Ramos (cell line): Measurements from ENCODE around the gene LCLAT1.
"Not testable (repeated sequence)": the region's sequence is repeated elsewhere in the genome, so short reads cannot be mapped to it uniquely, and the experiment has no call there.

Experiments used
- in situ Hi-C: fragments of 300-500 bp; cut with MboI; formaldehyde crosslinking; loops from one replicate; pipeline ENCODE4 v1.14.3; 2022; ENCODE audit warnings: low sequenced_read_pairs; ENCODE audit not compliant: unreplicated experiment

Gene LCLAT1

DNA sequence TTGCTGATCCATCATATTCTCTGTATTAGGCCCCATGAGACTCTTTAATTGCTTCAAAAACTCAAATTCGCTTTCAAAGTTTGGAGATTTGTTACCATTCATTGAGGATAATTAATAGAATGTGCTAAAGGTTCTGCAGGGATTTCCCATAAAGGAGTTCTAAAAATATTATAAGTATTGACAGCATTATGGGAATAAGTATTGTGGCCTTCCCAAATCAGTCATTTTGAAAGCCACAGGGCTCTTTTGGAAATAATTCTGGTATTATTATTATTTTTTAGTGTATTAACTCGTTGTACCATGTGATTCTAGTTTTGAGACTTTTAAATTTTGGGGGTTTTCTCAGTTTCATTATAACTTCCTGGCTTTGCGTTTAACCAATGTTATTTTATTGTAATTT is 37.1 kb downstream of the LCLAT1 start:
- in situ Hi-C loops: no loop called here

DNA sequence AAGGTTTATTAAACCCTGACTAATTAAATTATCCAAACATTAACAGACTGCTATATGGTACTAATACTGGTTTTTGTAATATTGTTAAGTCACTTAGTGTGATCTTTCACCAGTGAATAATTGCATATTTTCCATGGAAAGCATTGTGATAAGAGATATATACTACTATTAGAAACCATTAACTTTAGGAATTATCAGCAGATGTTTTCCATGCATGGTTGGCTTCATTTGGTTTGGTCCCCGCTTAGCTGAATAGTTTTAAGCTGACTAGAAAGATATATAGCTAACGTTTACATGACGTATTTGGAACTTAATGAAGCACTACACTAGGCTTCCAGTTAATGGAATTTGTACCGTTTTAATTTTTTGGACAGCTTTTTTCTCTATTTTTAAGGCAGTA is 37.9 kb downstream of the LCLAT1 start:
- in situ Hi-C loops: no loop called here

DNA sequence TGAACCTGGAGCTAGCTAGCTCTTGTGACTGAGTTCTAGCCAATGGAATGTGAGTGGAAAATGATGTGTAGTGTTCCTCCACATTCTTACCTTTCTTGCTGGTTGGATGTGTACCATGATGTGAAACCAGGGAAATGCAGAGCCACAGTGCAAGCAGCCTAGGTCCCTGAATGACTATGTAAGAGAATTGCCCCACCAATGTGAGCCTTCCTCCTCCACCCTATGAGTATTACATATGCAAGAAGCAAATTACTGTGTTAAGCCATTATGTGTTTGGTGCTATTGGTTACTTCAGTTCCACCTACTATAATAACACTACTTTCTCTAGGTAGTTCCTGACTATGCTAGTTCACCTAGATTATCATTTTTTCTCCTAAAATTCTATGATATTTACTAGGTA is 39.6 kb downstream of the LCLAT1 start:
- in situ Hi-C loops: no loop called here

DNA sequence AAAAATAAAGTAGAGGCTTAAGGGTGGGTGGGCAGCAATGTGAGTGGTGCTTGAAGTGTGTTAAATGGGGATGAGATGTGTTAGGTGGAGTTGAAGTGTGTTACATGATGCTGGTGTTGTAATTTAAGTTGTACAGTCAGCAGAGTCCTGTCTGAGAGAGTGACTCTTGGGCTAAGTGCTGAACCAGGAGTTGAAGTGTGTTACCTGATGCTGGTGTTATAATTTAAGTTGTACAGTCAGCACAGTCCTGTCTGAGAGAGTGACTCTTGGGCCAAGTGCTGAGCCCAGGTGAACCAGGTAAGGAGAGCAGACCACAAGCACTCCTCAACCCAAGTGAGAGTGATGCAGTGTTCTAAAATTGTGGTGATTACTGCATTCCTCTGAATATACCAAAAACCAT is 40.6 kb downstream of the LCLAT1 start:
- in situ Hi-C loops: no loop called here

DNA sequence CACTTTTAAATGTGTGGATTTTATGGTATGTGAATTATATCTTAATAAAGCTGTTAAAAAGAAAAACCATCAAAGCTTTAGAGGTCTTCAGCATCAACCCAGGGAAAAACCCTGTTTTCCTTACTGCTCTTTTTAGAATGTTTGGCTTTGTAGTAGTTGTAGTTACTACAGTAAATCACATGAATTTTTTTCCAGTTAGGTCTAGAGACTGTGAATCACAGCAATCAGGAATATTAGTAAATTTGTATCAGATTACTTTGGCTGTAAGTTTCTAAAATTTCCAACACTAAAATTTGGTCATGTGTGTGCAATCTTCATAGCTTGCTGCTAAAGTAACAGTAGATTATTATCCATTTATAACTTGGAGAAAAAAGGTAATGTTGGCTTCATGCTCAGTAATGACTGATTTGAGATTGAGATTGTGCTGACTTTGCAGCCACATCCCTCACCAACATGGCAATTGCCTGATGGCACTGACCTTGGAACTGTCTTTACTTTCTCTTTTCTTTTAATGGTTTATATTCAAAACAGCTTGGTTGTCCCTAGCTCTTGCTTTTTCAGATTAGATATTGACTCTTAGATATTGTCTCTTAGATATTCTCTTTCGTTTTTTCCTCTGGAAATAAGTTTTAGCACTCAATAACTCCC is 41.1 kb downstream of the LCLAT1 start:
- in situ Hi-C loops: no loop called here

DNA sequence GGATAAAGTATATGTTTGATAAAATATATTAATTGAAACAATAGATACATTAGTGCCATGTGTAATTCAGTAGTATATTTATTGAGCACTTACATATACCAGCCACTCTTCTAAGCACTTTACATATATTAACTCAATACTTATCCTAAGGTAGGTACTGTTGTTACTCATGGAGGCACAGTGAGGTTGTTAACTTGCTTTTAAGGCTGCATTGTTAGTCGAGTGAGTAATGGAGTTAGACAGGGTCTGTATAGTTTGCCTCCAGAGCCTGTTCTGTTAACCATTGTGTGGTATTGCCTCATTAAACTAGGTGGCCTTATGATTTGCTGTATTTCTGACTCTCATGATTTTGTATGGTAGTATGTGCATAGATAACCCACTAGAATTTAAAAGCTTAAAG is 44.2 kb downstream of the LCLAT1 start:
- in situ Hi-C loops: no loop called here

DNA sequence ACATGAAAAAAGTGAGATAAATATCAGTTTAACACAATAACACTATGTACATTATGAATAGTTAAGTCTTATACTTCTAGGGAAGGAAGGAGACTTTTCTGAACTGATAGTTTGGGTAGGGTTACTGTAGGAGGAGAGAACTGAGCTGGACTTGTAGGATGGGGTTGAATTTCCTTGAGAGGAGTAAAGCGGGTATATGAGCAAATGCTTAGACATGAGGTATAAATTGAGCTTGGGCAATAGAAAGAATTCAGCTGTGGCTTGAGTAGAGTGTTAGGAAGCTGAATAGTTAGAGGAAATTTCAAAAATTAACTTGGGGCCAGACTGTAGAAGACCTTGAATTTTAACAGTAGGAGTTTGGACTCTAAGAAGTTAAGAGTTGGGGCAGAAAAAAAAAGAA is 45.1 kb downstream of the LCLAT1 start:
- in situ Hi-C loops: no loop called here

DNA sequence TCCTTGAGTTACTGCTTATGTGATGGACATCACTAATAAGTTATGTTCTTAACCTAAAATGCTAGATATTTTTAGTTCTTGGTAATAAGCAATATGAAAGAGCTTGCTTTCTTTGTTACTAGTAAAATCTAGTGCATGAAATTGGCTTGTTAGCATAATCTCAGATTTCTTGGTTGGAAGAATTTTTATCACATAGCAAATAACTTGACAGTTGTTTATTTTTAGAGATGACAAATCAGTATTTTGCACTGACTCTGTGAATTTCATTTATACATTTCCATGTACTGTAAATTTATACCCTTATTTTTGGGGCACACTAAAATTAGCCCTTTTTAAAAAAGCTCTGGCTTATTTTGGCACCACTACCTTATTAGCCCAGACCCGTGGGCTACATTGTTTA is 45.6 kb downstream of the LCLAT1 start:
- in situ Hi-C loops: no loop called here

DNA sequence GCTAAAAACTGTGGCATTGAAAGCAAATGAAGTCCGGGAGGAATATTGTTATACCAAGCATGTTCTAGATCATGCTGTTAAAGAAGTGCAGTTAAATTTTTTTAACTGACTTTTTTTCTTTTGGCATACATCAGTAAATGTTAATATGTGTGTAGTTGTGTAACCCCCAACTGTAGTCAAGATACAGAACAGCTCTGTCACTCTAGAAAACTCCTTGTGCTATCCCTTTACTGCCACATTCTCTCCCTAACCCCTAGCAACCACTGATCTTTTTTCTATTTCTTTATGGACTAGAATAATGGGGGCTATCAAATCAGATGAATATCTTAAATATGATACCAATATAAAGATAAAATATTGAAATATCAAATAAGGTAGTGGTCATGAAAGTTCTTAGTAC is 46.4 kb downstream of the LCLAT1 start:
- in situ Hi-C loops: no loop called here

DNA sequence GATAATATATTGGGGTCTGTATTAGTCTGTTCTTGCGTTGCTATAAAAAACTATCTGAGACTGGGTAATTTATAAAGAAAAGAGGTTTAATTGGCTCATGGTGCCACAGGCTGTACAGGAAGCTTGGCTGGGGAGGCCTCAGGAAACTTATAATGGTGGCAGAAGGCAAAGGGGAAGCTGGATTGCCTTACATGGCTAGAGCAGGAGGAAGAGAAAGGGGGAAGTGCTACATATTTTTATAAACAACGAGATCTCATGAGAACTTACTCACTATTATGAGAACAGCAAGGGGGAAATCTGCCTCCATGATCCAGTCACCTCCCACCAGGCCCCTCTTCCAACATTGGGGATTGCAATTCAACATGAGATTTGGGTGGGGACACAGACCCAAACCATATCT is 48.9 kb downstream of the LCLAT1 start:
- in situ Hi-C loops: not testable (repeated sequence)

DNA sequence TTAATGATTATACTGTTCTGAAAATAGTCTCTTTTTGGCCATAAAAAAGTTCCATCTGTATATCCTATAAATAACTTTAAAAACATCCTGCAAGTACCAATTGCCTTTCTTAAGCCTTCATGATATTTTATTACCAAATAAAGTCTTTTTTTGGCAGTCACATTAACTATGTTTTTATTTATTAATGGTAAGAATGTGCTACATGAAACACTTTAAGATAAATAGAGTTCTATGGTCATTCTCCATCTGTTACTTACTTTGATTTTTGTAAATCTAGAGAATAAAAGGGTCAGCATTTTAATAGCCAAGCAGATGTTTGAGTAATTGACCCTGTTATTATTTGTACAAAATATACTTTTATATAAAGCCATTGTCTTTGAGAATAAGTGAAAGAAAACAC is 52.6 kb downstream of the LCLAT1 start:
- in situ Hi-C loops: no loop called here

DNA sequence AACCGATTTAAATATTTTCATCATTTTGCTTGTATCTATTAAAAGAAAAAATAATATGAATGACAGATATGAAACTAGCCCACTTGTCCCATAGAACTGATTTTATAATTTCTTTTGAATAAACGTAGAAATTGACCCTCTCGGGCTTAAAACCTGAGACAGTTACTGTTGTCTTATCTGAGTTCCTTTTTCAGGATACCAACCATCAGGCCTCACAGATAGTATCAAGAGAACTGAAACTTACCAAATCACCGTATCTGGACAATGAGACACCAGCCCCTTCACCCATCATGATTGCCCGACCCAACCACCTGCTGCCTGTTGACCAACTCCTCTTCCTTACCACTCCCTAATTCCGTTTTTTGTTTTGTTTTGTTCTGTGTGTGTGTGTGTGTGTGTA is 53.7 kb downstream of the LCLAT1 start:
- in situ Hi-C loops: no loop called here

DNA sequence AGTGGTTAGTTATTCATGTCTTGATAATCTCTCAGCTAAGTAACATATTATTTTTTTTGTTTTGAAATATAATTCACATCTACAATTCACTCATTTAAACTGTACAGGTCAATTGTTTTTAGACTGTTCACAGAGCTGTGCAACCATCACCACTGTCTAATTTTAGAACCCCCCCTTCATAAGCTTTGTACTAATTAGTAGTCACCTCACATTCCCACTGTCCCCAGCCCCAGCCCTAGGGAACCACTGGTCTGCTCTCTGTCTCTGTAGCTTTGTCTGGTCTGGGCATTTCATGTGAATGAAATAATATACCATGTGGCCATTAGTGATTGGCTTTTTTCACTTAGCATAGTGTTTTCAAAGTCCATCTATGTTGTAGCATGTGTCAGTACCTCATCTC is 55.3 kb downstream of the LCLAT1 start:
- in situ Hi-C loops: no loop called here

DNA sequence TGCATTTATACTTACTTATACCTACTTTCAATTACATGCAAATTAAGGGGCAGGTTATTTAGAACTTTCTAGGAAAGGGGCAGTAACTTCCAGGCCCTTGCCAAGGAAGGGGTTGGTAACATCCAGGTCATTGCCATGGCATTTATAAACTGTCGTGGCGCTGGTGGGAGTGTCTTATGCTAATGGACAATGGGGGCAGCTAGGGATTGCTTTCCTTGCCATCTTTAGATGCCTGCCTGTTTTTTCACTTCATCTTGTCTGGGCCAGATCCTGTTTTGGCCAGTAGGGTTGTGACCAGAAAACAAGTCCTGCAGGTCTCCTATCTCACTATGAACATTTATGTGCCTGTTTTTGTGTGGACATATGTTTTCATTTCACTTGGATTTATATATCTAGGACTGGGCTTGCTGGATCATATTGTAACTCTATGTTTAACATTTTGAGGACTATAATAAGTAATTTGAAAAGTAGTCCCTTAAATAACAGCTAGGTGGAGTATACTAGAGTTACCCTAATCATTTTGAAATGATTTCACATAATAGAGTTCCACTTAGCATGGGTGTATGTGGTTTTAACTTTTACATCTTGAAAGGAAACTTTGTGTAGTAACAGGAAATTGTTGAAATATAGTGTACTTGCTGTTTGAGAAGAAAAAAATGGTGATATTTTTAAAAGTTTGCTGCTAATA is 56.1 kb downstream of the LCLAT1 start:
- in situ Hi-C loops: no loop called here

DNA sequence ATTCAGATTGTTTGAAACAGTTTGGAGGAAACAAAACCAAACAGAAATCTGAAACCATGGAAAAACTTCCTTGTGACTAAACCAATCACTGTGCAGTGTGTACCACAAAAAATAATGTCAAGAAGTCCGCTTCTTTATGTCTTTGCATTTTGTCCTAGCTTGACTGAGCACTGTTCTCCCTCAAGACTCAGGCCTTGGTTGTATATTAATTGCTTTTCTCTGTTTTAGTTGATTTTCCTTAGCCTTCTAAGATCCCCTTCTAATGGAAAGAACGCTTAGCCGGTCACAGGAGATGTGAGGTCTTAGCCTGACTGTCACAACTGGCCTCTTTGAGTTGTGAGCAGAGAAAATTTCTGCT is 56.6 kb downstream of the LCLAT1 start:
- in situ Hi-C loops: no loop called here

DNA sequence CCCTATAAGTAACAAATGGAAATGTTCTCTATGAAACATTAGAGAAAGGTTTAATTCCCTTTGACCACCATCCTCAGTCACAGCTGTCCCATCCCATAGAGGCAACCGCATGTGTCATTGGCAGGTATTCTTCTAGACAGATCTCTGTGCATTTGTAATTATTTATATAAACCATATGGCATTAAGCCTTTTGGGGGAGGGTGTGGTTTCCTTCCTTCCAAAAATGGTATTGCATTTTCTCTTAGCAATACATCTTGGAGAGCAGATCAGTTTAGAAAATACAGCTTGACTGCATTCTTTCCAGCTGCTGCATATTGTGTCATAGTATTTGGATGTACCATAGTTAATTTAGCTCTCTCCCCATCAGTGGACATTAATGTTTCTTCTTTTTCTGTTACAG is 57.7 kb downstream of the LCLAT1 start:
- in situ Hi-C loops: no loop called here

DNA sequence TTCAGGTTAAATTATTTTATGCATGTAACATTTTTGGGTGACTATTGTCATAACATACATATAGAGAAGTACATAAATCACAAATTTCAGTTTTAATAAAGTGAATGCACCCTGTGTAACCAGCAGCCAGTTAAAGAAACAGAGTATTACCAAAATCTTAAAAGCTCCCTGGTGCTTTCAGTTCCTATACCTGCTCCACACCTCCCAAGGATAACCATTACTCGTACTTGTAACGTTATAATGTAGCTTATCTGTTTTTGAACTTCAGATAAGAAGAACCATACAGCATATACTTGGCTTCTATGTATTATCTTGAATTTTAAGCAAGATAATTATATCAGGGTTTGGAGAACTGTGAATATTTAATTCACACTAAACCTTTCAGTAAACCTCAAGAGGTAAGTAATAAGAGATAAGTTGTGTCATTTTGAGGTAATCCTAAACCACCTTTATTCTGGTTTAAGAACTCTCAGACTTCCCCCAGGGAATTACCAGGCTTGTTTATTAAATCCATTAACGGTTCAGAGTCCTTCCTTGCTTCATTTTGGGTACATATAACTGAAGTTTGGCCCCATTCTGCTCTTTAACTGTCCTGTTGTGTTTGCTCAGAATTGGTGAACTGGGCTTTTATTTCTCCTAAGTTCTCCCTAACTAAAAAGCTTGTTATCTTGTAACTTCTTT is 58.6 kb downstream of the LCLAT1 start:
- in situ Hi-C loops: no loop called here

DNA sequence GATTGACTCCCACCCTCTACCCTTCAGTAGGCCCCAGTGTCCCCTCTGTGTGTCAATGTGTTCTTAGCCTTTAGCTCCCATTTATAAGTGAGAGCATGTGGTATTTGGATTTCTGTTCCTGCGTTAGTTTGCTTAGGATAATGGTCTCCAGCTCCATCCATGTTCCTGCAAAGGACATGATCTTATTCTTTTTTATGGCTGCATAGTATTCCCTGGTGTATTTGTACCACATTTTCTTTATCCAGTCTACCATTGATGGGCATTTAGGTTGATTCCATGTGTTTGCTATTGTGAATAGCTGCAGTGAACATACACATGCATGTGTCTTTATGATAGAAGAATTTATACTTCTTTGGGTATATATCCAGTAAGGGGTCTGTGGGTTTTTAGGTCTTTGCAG is 60.4 kb downstream of the LCLAT1 start:
- in situ Hi-C loops: not testable (repeated sequence)

DNA sequence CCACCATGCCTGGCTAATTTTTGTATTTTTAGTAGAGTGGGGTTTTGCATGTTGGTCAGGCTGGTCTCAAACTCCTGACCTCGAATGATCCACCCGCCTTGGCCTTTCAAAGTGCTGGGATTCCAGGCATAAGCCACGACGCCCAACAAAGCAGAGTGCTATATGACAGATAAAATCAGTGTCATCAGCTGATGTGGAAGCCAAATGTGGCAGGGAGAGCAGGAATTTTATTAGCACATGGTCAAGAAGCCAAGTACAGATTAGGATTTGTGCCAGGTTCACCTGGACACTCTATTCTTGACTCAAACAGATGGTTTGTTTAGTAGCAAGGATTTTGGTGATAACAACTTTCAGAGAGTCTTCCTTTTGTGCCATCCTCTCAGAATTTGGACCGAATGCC is 62.7 kb downstream of the LCLAT1 start:
- in situ Hi-C loops: no loop called here

DNA sequence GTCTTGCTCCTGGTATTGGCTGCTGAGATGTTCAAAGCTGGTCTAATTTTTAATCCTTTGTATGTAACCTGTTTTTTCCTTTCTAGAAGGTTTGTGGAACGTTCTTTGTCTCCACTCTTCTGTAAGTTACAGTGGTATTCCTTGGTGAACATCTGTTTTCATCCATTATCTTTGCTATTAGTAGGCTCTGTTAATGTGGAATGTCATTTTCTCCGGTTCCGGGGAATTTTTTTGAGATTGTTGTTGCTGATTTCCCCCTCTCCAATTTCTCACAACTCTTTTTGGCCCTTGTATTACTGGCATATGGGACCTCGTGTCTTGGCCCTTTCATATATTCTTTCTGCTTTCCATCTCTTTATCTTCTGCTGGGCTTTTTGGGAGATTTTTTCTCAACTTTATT is 63.4 kb downstream of the LCLAT1 start:
- in situ Hi-C loops: no loop called here

DNA sequence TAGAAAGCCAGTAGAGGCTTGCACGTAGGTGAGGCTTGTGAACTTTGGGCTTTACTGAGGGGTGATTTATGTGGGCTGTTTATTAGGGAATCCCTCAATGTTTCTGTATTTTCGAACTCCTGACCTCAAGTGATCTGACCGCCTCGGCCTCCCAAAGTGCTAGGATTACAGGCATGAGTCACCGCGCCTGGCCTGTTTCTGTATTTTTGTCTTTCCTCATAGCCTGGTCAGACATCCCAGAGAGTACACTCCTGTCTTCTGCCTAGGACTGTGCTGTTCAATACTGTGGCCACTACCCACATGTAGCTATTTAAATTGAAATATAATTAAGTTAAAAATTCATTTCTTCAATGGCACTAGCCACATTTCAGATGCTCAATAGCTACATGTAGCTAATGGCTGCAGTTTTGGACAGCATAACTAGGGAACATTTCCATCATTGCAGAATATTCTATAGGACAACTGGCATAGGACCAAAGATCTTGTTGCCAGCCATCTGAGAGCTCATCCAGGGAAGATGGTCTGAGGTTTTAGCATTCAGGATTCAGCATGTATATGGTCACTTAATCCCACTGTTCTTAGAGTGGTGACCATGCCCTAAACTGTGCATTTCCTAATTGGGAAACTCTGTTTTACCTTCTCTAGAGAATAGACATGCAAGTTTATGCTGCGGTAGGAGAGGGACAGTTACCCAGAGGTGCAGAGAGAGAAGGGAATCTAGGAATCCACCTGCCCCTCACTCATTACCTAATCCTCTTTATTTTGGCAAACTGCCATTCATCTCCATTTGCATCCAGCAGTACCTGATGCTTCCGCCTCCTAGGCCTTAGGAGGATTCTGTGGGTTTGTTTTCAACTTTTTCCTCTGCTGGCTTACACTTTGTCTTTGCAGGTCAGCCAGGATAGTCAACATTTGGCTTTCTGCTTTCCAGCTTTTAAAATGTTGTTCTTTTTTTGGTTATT is 64.4 kb downstream of the LCLAT1 start:
- in situ Hi-C loops: no loop called here
